Measurements from ENCODE around the gene CLEC3B. TPM values are rescaled to one million over a fixed set of nuclear protein-coding genes. Genes with fewer than 3 reads are reported as not detected.

CLEC3B gene
- total and polyA plus RNA-seq, 10 of the 15 experiments (the other 5 are each of a cell fraction or from before 2014, with no cell fraction given), result 0.23 TPM; not detected in 9

DNA sequence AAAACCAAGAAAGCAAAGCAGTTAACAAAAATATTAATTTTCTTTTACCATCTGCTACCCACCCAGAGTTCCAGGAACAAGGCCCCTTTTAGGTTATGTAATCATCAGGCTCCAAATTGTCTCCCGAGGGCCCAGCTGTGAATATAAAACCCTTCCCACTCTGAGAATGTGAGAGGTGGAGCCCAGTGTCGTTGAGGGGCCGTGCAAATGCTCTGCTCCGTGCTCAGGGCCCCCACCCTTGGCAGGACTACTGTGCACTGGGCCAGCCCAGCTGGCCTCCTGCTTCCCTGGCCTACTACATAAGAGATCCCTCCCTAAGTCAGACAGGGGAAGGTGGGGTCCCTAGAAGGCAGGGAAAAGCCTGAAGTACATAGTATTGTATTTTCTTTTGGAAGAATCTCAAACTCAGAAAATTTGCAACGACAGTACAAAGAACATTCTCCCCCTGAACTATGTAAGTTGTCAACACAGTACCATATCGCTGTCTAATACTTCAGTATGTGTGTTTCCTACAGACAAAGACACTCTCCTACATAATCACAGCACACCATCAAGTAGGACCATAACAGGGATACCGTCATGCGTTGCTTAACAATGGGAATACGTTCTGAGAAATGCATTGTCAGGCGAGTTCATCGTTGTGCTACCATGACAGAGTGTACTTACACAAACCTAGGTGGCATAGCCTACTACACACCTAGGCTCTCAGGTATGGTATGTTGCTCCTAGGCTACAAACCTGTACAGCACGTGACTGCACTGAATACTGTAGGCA lies 4.4 kb upstream of the CLEC3B start:
- Histone ChIP-seq H3K27me3 (replicated peaks in 1 of 2; ENCODE audit: control insufficient read depth in 2 of 2, insufficient read depth in 2 of 2, low read length in 1 of 2) (no peaks in the 10 kb centered on the region), H3K4me2 (ENCODE audit: control insufficient read depth, insufficient read depth) (no peak overlapping the region), H3K79me2 (ENCODE audit: control insufficient read depth, insufficient read depth, low read length) (no peaks in the 10 kb centered on the region), H3K36me3 (ENCODE audit: control insufficient read depth in 2 of 2, insufficient read depth in 2 of 2, low read length in 1 of 2) (no peaks in the 10 kb centered on the region), H3K9ac (ENCODE audit: control insufficient read depth, insufficient read depth, low read length) (no peak overlapping the region), H3K4me3 (no peak overlapping the region), H3K27ac (ENCODE audit: control insufficient read depth, insufficient read depth) (no peak overlapping the region), H2AFZ (ENCODE audit: control insufficient read depth, low read depth, low read length) (no peak overlapping the region), H4K20me1 (ENCODE audit: control insufficient read depth, insufficient read depth) (no peaks in the 10 kb centered on the region), H3K4me1 (ENCODE audit: control insufficient read depth, insufficient read depth, low read length) (no peaks in the 10 kb centered on the region), H3K9me3 (replicated peaks; ENCODE audit: control insufficient read depth, insufficient read depth, low read length) (no peaks in the 10 kb centered on the region)
- no TSS peak for BruUV-seq (replicated peaks)
- DNase-seq (ENCODE audit: low read depth, low spot score) (no peak), FAIRE-seq (no peak), ATAC-seq (no peak)
- SMC1A ChIA-PET (ENCODE audit: uncharacterized antibody, unreplicated experiment), result interaction anchor here (1.2 kb wide), 1 partner anchor 19 kb away, joined by 5 read pairs; no protein-coding TSS in a partner anchor
- in situ Hi-C loops (cut with MboI), result no loop called here
- RAD21 ChIA-PET (ENCODE audit: unreplicated experiment), result no interaction called here
- CTCF ChIA-PET, result interaction anchor here (1.1 kb wide), 1 partner anchor 20 kb away, joined by 3 read pairs; no protein-coding TSS in a partner anchor
- intact Hi-C loops (cut with micrococcal nuclease; ENCODE audit: unreplicated experiment), result no loop called here
- 93% methylated on average over 12 of the region's 12 CpGs for WGBS (ENCODE audit: insufficient coverage, insufficient replicate concordance, low lambda C conversion rate, missing lambda C conversion rate)
- POLR2A ChIA-PET, result no interaction called here
- TF ChIP-seq RCOR1 (conservative IDR thresholded peaks at IDR 0.05; ENCODE audit: low read depth, low read length), result no peak
- TF ChIP-seq ZNF622 (IDR thresholded peaks at IDR 0.05), result no peak
- no peak for TF ChIP-seq JUNB (IDR thresholded peaks at IDR 0.05)
- TF ChIP-seq, protein P1, sequence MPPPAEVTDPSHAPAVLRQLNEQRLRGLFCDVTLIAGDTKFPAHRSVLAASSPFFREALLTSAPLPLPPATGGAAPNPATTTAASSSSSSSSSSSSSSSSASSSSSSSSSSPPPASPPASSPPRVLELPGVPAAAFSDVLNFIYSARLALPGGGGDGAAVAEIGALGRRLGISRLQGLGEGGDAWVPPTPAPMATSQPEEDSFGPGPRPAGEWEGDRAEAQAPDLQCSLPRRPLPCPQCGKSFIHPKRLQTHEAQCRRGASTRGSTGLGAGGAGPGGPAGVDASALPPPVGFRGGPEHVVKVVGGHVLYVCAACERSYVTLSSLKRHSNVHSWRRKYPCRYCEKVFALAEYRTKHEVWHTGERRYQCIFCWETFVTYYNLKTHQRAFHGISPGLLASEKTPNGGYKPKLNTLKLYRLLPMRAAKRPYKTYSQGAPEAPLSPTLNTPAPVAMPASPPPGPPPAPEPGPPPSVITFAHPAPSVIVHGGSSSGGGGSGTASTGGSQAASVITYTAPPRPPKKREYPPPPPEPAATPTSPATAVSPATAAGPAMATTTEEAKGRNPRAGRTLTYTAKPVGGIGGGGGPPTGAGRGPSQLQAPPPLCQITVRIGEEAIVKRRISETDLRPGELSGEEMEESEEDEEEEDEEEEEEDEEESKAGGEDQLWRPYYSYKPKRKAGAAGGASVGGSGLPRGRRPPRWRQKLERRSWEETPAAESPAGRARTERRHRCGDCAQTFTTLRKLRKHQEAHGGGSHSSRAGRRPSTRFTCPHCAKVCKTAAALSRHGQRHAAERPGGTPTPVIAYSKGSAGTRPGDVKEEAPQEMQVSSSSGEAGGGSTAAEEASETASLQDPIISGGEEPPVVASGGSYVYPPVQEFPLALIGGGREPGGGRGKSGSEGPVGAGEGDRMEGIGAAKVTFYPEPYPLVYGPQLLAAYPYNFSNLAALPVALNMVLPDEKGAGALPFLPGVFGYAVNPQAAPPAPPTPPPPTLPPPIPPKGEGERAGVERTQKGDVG (CRISPR knock-in tag; IDR thresholded peaks at IDR 0.05), result no peak
- TF ChIP-seq PAX5 (IDR thresholded peaks at IDR 0.05; ENCODE audit: borderline replicate concordance, low read depth, low read length), result no peak
- TF ChIP-seq, protein P2, sequence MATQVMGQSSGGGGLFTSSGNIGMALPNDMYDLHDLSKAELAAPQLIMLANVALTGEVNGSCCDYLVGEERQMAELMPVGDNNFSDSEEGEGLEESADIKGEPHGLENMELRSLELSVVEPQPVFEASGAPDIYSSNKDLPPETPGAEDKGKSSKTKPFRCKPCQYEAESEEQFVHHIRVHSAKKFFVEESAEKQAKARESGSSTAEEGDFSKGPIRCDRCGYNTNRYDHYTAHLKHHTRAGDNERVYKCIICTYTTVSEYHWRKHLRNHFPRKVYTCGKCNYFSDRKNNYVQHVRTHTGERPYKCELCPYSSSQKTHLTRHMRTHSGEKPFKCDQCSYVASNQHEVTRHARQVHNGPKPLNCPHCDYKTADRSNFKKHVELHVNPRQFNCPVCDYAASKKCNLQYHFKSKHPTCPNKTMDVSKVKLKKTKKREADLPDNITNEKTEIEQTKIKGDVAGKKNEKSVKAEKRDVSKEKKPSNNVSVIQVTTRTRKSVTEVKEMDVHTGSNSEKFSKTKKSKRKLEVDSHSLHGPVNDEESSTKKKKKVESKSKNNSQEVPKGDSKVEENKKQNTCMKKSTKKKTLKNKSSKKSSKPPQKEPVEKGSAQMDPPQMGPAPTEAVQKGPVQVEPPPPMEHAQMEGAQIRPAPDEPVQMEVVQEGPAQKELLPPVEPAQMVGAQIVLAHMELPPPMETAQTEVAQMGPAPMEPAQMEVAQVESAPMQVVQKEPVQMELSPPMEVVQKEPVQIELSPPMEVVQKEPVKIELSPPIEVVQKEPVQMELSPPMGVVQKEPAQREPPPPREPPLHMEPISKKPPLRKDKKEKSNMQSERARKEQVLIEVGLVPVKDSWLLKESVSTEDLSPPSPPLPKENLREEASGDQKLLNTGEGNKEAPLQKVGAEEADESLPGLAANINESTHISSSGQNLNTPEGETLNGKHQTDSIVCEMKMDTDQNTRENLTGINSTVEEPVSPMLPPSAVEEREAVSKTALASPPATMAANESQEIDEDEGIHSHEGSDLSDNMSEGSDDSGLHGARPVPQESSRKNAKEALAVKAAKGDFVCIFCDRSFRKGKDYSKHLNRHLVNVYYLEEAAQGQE (IDR thresholded peaks at IDR 0.05; ENCODE audit: low read depth, low read length), result no peak
- TF ChIP-seq FOXM1 (IDR thresholded peaks at IDR 0.05; ENCODE audit: low read depth, low read length), result no peak
- TF ChIP-seq, protein P3, sequence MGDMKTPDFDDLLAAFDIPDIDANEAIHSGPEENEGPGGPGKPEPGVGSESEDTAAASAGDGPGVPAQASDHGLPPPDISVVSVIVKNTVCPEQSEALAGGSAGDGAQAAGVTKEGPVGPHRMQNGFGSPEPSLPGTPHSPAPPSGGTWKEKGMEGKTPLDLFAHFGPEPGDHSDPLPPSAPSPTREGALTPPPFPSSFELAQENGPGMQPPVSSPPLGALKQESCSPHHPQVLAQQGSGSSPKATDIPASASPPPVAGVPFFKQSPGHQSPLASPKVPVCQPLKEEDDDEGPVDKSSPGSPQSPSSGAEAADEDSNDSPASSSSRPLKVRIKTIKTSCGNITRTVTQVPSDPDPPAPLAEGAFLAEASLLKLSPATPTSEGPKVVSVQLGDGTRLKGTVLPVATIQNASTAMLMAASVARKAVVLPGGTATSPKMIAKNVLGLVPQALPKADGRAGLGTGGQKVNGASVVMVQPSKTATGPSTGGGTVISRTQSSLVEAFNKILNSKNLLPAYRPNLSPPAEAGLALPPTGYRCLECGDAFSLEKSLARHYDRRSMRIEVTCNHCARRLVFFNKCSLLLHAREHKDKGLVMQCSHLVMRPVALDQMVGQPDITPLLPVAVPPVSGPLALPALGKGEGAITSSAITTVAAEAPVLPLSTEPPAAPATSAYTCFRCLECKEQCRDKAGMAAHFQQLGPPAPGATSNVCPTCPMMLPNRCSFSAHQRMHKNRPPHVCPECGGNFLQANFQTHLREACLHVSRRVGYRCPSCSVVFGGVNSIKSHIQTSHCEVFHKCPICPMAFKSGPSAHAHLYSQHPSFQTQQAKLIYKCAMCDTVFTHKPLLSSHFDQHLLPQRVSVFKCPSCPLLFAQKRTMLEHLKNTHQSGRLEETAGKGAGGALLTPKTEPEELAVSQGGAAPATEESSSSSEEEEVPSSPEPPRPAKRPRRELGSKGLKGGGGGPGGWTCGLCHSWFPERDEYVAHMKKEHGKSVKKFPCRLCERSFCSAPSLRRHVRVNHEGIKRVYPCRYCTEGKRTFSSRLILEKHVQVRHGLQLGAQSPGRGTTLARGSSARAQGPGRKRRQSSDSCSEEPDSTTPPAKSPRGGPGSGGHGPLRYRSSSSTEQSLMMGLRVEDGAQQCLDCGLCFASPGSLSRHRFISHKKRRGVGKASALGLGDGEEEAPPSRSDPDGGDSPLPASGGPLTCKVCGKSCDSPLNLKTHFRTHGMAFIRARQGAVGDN (IDR thresholded peaks at IDR 0.05), result no peak
- no peak for TF ChIP-seq CBFB (IDR thresholded peaks at IDR 0.05; ENCODE audit: low read depth)
- no peak for TF ChIP-seq EP300 (IDR thresholded peaks at IDR 0.05; ENCODE audit: borderline replicate concordance in 1 of 2, control insufficient read depth in 1 of 2, low read depth in 2 of 2, low read length in 2 of 2)
- TF ChIP-seq TCF7 (IDR thresholded peaks at IDR 0.05; ENCODE audit: borderline replicate concordance), result no peak
- TF ChIP-seq BHLHE40 (IDR thresholded peaks at IDR 0.05; ENCODE audit: borderline replicate concordance in 1 of 2, low read depth in 2 of 2, low read length in 1 of 2), result no peak
